HG03342 (cell line): ENCODE results near the gene MIPOL1.
"Not testable (repeated sequence)": the region's sequence is repeated elsewhere in the genome, so short reads cannot be mapped to it uniquely, and the experiment has no call there.

Experiments used
- ATAC-seq: cut with Tn5 transposase; IDR thresholded peaks from one replicate; pipeline ENCODE4 v1.9.1; 2021; ENCODE audit warnings: mild to moderate bottlenecking, moderate library complexity; ENCODE audit not compliant: unreplicated experiment

The MIPOL1 gene

GRCh38 chr14:37278636-37279538 lies 81.2 kb downstream of the MIPOL1 start:
- no peak for ATAC-seq

GRCh38 chr14:37279818-37280217 lies 82.1 kb downstream of the MIPOL1 start:
- no peak for ATAC-seq

GRCh38 chr14:37284760-37285159 lies 87.0 kb downstream of the MIPOL1 start:
- no peak for ATAC-seq

GRCh38 chr14:37285220-37285619 lies 87.5 kb downstream of the MIPOL1 start:
- no peak for ATAC-seq

- ATAC-seq, result no peak
Observed at GRCh38 chr14:37289688-37290087, 92.0 kb downstream of the MIPOL1 start.

- not testable (repeated sequence) for ATAC-seq
Observed at GRCh38 chr14:37295262-37295661, 97.5 kb downstream of the MIPOL1 start.

GRCh38 chr14:37311252-37311651 lies 113.5 kb downstream of the MIPOL1 start:
- no peak for ATAC-seq

- no peak for ATAC-seq
Observed at GRCh38 chr14:37318938-37319337, 121.2 kb downstream of the MIPOL1 start.

- no peak for ATAC-seq
Observed at GRCh38 chr14:37320106-37320505, 122.4 kb downstream of the MIPOL1 start.

GRCh38 chr14:37325332-37325731 lies 127.6 kb downstream of the MIPOL1 start:
- ATAC-seq, result no peak

- no peak for ATAC-seq
Observed at GRCh38 chr14:37326434-37326833, 128.7 kb downstream of the MIPOL1 start.

GRCh38 chr14:37327933-37328332 lies 130.2 kb downstream of the MIPOL1 start:
- ATAC-seq, result not testable (repeated sequence)

GRCh38 chr14:37328673-37329072 lies 130.9 kb downstream of the MIPOL1 start:
- ATAC-seq, result no peak

GRCh38 chr14:37329189-37330001 lies 131.7 kb downstream of the MIPOL1 start:
- no peak for ATAC-seq

GRCh38 chr14:37330910-37331309 lies 133.2 kb downstream of the MIPOL1 start:
- ATAC-seq, result no peak

GRCh38 chr14:37340353-37340752 lies 142.6 kb downstream of the MIPOL1 start:
- no peak for ATAC-seq

- ATAC-seq, result no peak
Observed at GRCh38 chr14:37343307-37344094, 145.8 kb downstream of the MIPOL1 start.

GRCh38 chr14:37363661-37364060 lies 165.9 kb downstream of the MIPOL1 start:
- ATAC-seq, result no peak

- no peak for ATAC-seq
Observed at GRCh38 chr14:37369425-37369824, 171.7 kb downstream of the MIPOL1 start.

- no peak for ATAC-seq
Observed at GRCh38 chr14:37375566-37375965, 177.8 kb downstream of the MIPOL1 start.
